Astrocyte (in vitro differentiated cells and primary cell): ENCODE results near the gene SEMG2. TPM values are rescaled to one million over a fixed set of nuclear protein-coding genes. Genes with fewer than 3 reads are reported as not detected.

Experiments used
- DNase-seq: peaks from one replicate; pipeline ENCODE4 v3.0.0-alpha.2; 2010; ENCODE audit warnings: low read depth
- FAIRE-seq: peaks from 2 replicates; lab custom pipeline; 2011; peaks lifted over from hg19 to GRCh38; lab: Jason Lieb, UNC
- H2AFZ ChIP-seq: 2 replicates; pipeline ENCODE4 v1.6.0; 2012; ENCODE audit warnings: low read depth, low read length, inconsistent platforms
- H3K27ac ChIP-seq: 2 replicates; pipeline ENCODE4 v1.5.1; 2011; ENCODE audit warnings: low read depth, low read length, inconsistent platforms
- H3K27me3 ChIP-seq: 2 replicates; pipeline ENCODE4 v1.6.0; 2011; ENCODE audit warnings: low read length, inconsistent platforms; ENCODE audit not compliant: insufficient read depth
- H3K36me3 ChIP-seq: 2 replicates; pipeline ENCODE4 v1.5.1; 2011; ENCODE audit warnings: low read length, inconsistent platforms; ENCODE audit not compliant: insufficient read depth
- H3K4me1 ChIP-seq: 2 replicates; pipeline ENCODE4 v1.5.1; 2011; ENCODE audit warnings: low read length, inconsistent platforms; ENCODE audit not compliant: insufficient read depth
- H3K4me2 ChIP-seq: 2 replicates; pipeline ENCODE4 v1.6.0; 2012; ENCODE audit warnings: low read length, inconsistent platforms
- H3K4me3 ChIP-seq: 2 replicates; pipeline ENCODE4 v1.5.1; 2011; ENCODE audit warnings: low read depth, mild to moderate bottlenecking, low read length, inconsistent platforms; ENCODE audit not compliant: insufficient read depth
- H3K79me2 ChIP-seq: 2 replicates; pipeline ENCODE4 v1.6.0; 2012; ENCODE audit warnings: mild to moderate bottlenecking, low read length, inconsistent platforms; ENCODE audit not compliant: insufficient read depth
- H3K9ac ChIP-seq: 2 replicates; pipeline ENCODE4 v1.6.0; 2012; ENCODE audit warnings: mild to moderate bottlenecking, low read length, inconsistent platforms
- H3K9me3 ChIP-seq: 2 replicates; pipeline ENCODE4 v1.5.1; 2012; ENCODE audit warnings: low read depth, mild to moderate bottlenecking, low read length, inconsistent platforms; ENCODE audit not compliant: insufficient read depth
- H4K20me1 ChIP-seq: 2 replicates; pipeline ENCODE4 v1.6.0; 2012; ENCODE audit warnings: low read length, inconsistent platforms; ENCODE audit not compliant: insufficient read depth
- H3K27ac Mint-ChIP-seq: one replicate; pipeline ENCODE4 v1.8.0; 2021; ENCODE audit warnings: mild to moderate bottlenecking, mixed read lengths; ENCODE audit not compliant: unreplicated experiment
- H3K27me3 Mint-ChIP-seq: one replicate; pipeline ENCODE4 v1.8.0; 2021; ENCODE audit warnings: low read depth, mixed read lengths; ENCODE audit not compliant: unreplicated experiment
- H3K36me3 Mint-ChIP-seq: one replicate; pipeline ENCODE4 v1.8.0; 2021; ENCODE audit warnings: low read depth, mixed read lengths; ENCODE audit not compliant: unreplicated experiment
- H3K4me1 Mint-ChIP-seq: one replicate; pipeline ENCODE4 v1.8.0; 2021; ENCODE audit warnings: low read depth, mixed read lengths; ENCODE audit not compliant: unreplicated experiment
- H3K4me3 Mint-ChIP-seq: one replicate; pipeline ENCODE4 v1.8.0; 2021; ENCODE audit warnings: mild to moderate bottlenecking, moderate library complexity, mixed read lengths; ENCODE audit not compliant: unreplicated experiment
- H3K9me3 Mint-ChIP-seq: one replicate; pipeline ENCODE4 v1.8.0; 2021; ENCODE audit warnings: mild to moderate bottlenecking, mixed read lengths; ENCODE audit not compliant: unreplicated experiment
- CTCF ChIP-seq: IDR thresholded peaks from 2 replicates; pipeline ENCODE4 v1.5.1; 2011; ENCODE audit warnings: low read depth, mild to moderate bottlenecking, inconsistent platforms, low read length, moderate library complexity; ENCODE audit not compliant: insufficient read depth
- EZH2 ChIP-seq: IDR thresholded peaks from 2 replicates; pipeline ENCODE4 v1.6.1; 2012; ENCODE audit warnings: mild to moderate bottlenecking, low read length, inconsistent platforms; ENCODE audit not compliant: insufficient read depth
- total RNA-seq: library from RNA; stranded (reverse); gene quantifications from 2 replicates; pipeline ENCODE4 v1.2.1, GENCODE V29; 2021

Gene SEMG2
- total RNA-seq, 1 donor from 2014 or later = not detected

DNA sequence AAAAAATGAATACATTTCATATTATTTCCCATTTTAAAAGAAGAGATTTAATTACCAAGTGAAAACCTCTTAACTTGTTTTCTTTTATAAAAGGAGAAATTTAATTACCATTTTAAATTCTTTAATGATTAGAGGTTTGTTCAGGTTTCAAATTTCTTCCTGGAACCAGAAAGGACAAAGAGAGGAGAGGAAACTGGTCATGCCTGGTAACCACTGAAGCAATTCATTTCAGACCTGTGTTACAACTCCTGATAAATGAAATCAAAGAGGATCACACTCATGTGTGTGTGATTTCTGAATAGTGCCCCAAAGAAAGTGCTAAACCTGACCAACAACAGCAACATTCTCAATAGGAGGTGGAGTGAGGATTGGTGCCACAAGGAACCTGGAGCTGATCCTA lies 45.8 kb downstream of the SEMG2 start:
- no peaks in the 10 kb centered on the region for H3K4me1 Mint-ChIP-seq
- no peak overlapping the region for H3K4me3 Mint-ChIP-seq

GRCh38 chr20:45268531-45268930 lies 47.4 kb downstream of the SEMG2 start:
- Histone ChIP-seq H3K27ac (no peak overlapping the region), H4K20me1 (no peaks in the 10 kb centered on the region), H3K9me3 (no peaks in the 10 kb centered on the region), H3K4me1 (no peaks in the 10 kb centered on the region), H3K79me2 (no peaks in the 10 kb centered on the region), H3K9ac (no peak overlapping the region), H3K4me2 (no peak overlapping the region), H3K4me3 (no peak overlapping the region), H2AFZ (no peak overlapping the region), H3K27me3 (no peaks in the 10 kb centered on the region), H3K36me3 (no peaks in the 10 kb centered on the region)
- DNase-seq (no peak), FAIRE-seq (no peak)
- peaks cover 7% of the 10 kb centered on the region for H3K27me3 Mint-ChIP-seq
- TF ChIP-seq EZH2 (no peak), CTCF (no peak)
- no peak overlapping the region for H3K27ac Mint-ChIP-seq
- no peaks in the 10 kb centered on the region for H3K9me3 Mint-ChIP-seq
- H3K4me3 Mint-ChIP-seq = no peak overlapping the region
- no peaks in the 10 kb centered on the region for H3K4me1 Mint-ChIP-seq
- H3K36me3 Mint-ChIP-seq = no peaks in the 10 kb centered on the region

More for the DNA sequence above, 45.8 kb downstream of the SEMG2 start:
- Histone ChIP-seq H3K4me3 (no peak overlapping the region), H3K79me2 (no peaks in the 10 kb centered on the region), H3K27me3 (no peaks in the 10 kb centered on the region), H3K4me1 (no peaks in the 10 kb centered on the region), H4K20me1 (no peaks in the 10 kb centered on the region), H3K27ac (no peak overlapping the region), H2AFZ (no peak overlapping the region), H3K4me2 (no peak overlapping the region), H3K9me3 (no peaks in the 10 kb centered on the region), H3K36me3 (no peaks in the 10 kb centered on the region), H3K9ac (no peak overlapping the region)
- no peak for DNase-seq
- Mint-ChIP-seq H3K27ac (no peak overlapping the region), H3K27me3 (peaks cover 5% of the 10 kb centered on the region), H3K9me3 (no peaks in the 10 kb centered on the region), H3K36me3 (no peaks in the 10 kb centered on the region)
- no peak for TF ChIP-seq CTCF
- no peak for TF ChIP-seq EZH2
- FAIRE-seq = no peak

GRCh38 chr20:45269056-45269455 lies 47.9 kb downstream of the SEMG2 start:
- Histone ChIP-seq H4K20me1 (no peaks in the 10 kb centered on the region), H3K79me2 (no peaks in the 10 kb centered on the region), H3K4me1 (no peaks in the 10 kb centered on the region), H3K27me3 (peaks cover 3% of the 10 kb centered on the region), H3K4me3 (no peak overlapping the region), H3K36me3 (no peaks in the 10 kb centered on the region), H3K27ac (no peak overlapping the region), H3K4me2 (no peak overlapping the region), H3K9ac (no peak overlapping the region), H2AFZ (no peak overlapping the region), H3K9me3 (no peaks in the 10 kb centered on the region)
- no peaks in the 10 kb centered on the region for H3K4me1 Mint-ChIP-seq
- FAIRE-seq = no peak
- H3K4me3 Mint-ChIP-seq = no peak overlapping the region
- DNase-seq = no peak
- H3K9me3 Mint-ChIP-seq = no peaks in the 10 kb centered on the region
- no peak overlapping the region for H3K27ac Mint-ChIP-seq
- TF ChIP-seq CTCF (no peak), EZH2 (no peak)
- H3K36me3 Mint-ChIP-seq = no peaks in the 10 kb centered on the region
- H3K27me3 Mint-ChIP-seq = peaks cover 7% of the 10 kb centered on the region
